Measurements from ENCODE around the gene UBAP2. TPM values are rescaled to one million over a fixed set of nuclear protein-coding genes. Genes with fewer than 3 reads are reported as not detected.
"Not testable (repeated sequence)": the region's sequence is repeated elsewhere in the genome, so short reads cannot be mapped to it uniquely, and the experiment has no call there.

UBAP2 gene
- total RNA-seq, 1 donor from 2014 or later = 40.4 TPM

GRCh38 chr9:34046784-34047379, 1.8 kb downstream of the UBAP2 start:
- peak; percentile 60 for DNase-seq (ENCODE audit: low read depth)

GRCh38 chr9:34045903-34046302, 2.8 kb downstream of the UBAP2 start:
- no peak for DNase-seq (ENCODE audit: low read depth)

- not testable (repeated sequence) for DNase-seq (ENCODE audit: low read depth)
These were observed 6.6 kb downstream of the UBAP2 start for GRCh38 chr9:34042074-34042473.

- DNase-seq (ENCODE audit: low read depth) = not testable (repeated sequence)
These were observed 9.8 kb downstream of the UBAP2 start for GRCh38 chr9:34038851-34039250.

DNA sequence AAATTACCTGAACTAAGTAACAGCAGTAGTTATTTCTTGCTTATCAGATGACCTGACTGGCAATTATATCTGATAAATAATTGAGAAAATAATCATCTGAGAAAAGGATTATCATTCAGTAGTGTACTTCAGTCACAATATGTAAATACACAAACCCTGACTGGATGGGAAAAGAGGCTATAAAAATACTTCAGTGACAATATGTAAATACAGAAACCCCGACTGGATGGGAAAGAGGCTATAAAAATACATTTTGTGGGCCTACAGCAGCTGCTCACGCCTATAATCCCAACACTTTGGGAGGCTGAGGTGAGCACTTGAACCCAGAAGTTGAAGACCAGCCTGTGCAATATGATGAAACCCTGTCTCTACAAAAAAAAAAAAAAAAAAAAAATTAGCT, 11.1 kb downstream of the UBAP2 start:
- no peak for DNase-seq (ENCODE audit: low read depth)

DNA sequence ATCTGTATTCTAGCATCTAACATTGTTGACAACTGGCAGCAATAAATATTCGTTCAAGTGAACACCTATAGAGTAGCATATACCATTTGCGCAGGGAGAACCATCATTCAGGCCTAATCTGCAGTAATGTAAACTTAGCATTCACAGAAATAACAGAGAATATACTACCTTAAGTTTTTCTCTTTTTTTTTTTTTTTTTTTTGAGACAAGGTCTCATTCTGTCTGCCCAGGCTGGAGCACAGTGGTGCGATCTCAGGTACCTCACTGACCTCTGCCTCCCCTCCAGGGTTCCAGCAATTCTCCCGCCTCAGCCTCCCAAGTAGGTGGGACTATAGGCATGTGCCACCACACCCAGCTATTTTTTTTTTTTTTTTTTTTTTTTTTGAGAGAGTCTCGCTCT, 12.1 kb downstream of the UBAP2 start:
- DNase-seq (ENCODE audit: low read depth) = no peak

- DNase-seq (ENCODE audit: low read depth) = peak; percentile 41
These were observed 13.0 kb downstream of the UBAP2 start for GRCh38 chr9:34035656-34036055.

- DNase-seq (ENCODE audit: low read depth) = peak; percentile 43
These were observed 14.0 kb downstream of the UBAP2 start for GRCh38 chr9:34034698-34035065.

GRCh38 chr9:34032631-34033030, 16.1 kb downstream of the UBAP2 start:
- DNase-seq (ENCODE audit: low read depth) = no peak

DNA sequence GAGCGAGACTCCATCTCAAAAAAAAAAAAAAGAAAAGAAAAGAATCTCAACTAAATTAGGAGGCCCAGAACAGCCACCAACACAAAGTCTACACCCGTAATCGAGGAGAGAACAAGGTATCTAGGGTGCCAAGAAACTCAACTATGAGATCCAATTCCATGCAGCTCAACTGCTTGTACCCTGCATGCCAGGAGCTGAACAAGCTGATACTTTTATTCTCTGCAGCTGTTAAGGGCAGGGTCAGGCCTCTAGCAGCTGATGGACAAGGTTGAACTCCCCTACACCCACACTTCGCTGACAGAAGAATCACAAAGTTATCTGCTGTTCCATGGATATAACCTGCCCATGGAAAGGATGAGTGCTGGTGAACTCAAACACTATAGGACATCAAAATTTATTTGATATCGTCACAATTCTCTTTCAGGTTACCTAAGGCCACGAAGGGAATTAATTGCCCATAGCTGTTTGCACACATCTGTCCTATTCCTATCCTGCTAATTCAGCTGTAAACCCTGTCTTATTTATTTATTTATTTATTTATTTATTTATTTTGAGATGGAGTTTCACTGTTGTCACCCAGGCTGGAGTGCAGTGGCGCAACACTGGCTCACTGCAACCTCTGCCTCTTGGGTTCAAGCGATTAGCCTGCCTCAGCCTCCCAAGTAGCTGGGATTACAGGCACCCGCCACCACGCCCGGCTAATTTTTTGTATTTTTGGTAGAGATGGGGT, 20.7 kb downstream of the UBAP2 start:
- no peak for DNase-seq (ENCODE audit: low read depth)

GRCh38 chr9:34025811-34026210, 22.9 kb downstream of the UBAP2 start:
- no peak for DNase-seq (ENCODE audit: low read depth)

GRCh38 chr9:34025062-34025461, 23.6 kb downstream of the UBAP2 start:
- DNase-seq (ENCODE audit: low read depth) = no peak

- not testable (repeated sequence) for DNase-seq (ENCODE audit: low read depth)
These were observed 24.2 kb downstream of the UBAP2 start for GRCh38 chr9:34024476-34024875.

DNA sequence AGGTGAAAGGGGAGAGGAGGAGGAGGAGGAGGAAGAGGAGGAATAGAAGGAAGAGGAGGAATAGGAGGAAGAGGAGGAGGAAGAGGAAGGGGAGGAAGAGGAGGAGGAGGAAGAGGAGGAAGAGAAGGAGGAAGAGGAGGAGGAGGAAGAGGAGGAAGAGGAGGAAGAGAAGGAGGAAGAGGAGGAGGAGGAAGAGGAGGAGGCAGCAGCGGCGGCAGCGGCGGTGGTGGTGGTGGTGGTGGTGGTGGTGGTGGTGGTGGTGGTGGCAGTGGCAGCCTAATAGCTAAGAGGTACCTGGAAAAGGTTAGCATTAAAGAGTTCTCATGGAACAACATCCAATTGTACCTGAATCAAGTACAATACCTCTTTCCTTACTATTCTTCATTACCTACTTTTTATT, 32.5 kb downstream of the UBAP2 start:
- no peak for DNase-seq (ENCODE audit: low read depth)

GRCh38 chr9:34010979-34011378, 37.7 kb downstream of the UBAP2 start:
- no peak for DNase-seq (ENCODE audit: low read depth)

DNA sequence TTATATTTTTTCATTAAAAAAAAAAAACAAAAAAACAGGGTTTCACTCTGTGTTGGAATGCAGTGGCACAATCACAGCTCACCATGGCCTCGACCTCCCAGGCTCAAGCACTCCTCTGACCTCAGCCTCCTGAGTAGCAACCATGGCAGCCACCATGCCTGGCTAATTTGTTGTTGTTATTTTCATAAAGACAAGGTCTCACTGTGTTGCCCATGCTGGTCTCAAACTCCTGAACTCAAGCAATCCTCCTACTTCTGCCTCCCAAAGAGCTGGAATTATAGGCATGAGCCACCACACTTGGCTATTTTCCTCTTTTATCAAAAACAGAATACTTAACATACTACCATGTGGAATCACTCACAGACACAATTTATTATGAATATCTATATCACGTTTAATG, 46.7 kb downstream of the UBAP2 start:
- no peak for DNase-seq (ENCODE audit: low read depth)

DNA sequence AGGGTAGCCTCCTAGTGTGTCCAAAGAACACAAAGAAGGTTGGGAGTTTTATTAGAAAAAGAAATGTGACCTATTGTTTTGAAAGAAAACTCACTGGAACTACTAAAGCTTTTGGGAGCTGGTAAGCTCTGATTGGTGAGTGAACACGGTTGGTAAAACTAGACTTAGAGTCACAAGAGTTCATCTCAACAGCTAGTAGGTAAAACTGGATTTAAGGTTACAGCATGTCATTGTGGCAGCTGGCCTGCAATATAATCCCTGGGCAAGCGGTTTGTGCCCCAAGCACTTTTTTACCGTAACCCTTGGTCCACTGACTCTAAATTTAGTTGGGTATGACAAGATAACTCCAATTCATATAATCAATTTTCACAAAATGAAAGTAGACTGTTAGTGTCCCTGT, 47.4 kb downstream of the UBAP2 start:
- no peak for DNase-seq (ENCODE audit: low read depth)

DNA sequence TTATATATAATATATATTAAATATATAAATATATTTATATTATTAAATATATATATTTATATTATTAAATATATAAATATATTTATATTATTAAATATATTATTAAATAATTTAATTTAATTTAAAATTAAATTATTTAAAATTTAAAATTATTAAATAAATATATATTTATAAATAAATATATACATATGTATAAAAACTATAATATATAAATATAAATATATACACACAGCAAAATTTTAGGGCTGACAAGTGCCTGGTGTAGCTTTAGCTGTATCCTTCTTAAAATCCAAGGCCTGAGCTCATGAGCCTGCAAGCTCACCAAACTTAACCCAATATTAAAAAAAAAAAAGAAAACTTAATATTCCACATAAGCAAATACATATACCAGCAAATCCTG, 53.2 kb downstream of the UBAP2 start:
- DNase-seq (ENCODE audit: low read depth) = no peak

DNA sequence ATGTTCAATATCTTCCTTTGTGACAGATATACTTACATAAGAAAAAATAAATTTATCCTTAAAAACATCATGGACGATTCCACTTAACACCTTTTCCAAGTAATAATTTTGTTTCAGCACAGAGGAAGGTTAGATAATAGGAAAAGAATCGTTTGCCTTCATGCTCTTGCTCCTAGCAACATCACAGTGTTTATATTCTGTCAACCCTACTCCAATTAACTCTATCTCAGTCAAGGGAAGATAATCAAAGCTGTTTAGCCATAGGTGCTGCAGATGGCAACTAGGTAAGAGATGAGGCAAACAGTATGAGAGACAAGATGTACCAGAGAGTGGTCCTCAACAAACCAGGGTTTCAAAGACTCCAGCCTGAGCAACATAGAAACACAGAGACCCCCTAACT, 55.6 kb downstream of the UBAP2 start:
- no peak for DNase-seq (ENCODE audit: low read depth)

DNA sequence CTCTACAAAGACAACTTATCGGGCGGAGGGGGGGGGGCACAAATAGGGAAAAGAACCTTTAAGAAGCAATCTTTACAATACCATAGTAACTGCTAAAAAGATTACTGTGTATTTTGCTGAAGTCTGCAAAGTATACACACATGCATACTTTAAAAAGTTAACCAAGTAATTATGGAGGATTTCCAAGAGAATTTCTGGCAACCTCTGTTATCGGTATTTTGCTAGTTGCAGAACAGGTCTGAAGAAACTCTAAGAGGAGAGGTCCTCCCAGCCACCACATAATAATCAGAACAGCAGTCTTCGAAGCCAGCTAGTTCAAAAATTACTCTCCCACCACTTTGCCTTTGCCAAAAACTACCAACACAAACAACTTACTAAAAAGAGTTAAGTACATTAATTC, 56.1 kb downstream of the UBAP2 start:
- DNase-seq (ENCODE audit: low read depth) = no peak

GRCh38 chr9:33988219-33988890, 60.3 kb downstream of the UBAP2 start:
- DNase-seq (ENCODE audit: low read depth) = peak; percentile 45

DNA sequence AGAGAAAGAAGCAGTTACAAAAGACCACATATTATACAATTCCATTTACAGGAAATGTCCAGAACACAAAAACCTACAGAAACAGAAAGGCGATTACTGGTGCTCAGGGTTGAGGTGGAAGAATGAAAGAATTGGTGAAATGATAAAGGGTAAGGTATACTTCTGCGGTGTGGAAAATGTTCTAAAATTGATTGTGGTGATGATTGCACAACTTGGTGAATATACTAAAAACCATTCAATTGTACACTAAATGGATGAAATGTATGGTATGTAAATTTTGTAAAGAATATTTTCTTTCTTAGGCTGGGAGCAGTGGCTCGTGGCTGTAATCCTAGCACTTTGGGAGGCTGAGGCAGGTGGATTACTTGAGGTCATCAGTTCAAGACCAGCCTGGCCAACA, 72.3 kb downstream of the UBAP2 start:
- no peak for DNase-seq (ENCODE audit: low read depth)

DNA sequence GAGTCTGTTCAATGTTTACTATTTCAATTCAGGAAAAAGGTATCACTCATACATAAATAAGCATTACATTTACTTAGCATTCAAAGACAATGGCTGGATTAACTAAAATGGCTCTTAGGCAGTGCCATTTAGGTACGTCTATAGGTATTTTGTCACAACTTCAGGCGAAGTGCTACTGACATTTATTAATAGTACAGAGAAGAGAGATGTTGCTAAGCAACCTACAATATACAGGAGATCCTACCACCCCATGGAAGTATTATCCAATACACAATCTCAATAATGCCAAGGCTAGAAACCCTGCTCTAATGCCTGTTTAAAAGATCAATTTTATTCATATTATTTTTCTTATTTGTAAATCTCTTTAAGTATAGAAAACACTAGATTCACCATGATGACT, 76.0 kb downstream of the UBAP2 start:
- no peak for DNase-seq (ENCODE audit: low read depth)
